WERI-Rb-1 (cell line): ENCODE results near the gene NCOA3.

ENCODE experiments used
- DNase-seq: peaks from one replicate; pipeline ENCODE4 v3.0.0-alpha.2; 2020
- H3K27ac ChIP-seq: fragments of 250-450 bp; sonication (Bioruptor Pico); 2 replicates; pipeline ENCODE4 v1.5.1; 2020; ENCODE audit warnings: mild to moderate bottlenecking, moderate library complexity
- H3K27me3 ChIP-seq: fragments of 250-450 bp; sonication (Bioruptor Pico); 2 replicates; pipeline ENCODE4 v1.5.1; 2021; ENCODE audit warnings: mild to moderate bottlenecking, low read depth, moderate library complexity; ENCODE audit not compliant: insufficient read depth, severe bottlenecking
- H3K36me3 ChIP-seq: fragments of 250-450 bp; sonication (Bioruptor Pico); 2 replicates; pipeline ENCODE4 v1.5.1; 2020; ENCODE audit warnings: mild to moderate bottlenecking, moderate library complexity
- H3K4me3 ChIP-seq: 2 replicates; pipeline ENCODE4 v1.5.1; 2011; ENCODE audit warnings: low read depth, mild to moderate bottlenecking, control low read depth, low read length
- H3K9me3 ChIP-seq: fragments of 250-450 bp; sonication (Bioruptor Pico); 2 replicates; pipeline ENCODE4 v1.5.1; 2021; ENCODE audit warnings: mild to moderate bottlenecking, moderate library complexity; ENCODE audit not compliant: severe bottlenecking
- TF ChIP-seq, protein P1 (sequence below): IDR thresholded peaks from 2 replicates; pipeline ENCODE4 v1.5.1; 2011; ENCODE audit warnings: low read depth, mild to moderate bottlenecking, control low read depth, inconsistent platforms, low read length

NCOA3 gene

DNA sequence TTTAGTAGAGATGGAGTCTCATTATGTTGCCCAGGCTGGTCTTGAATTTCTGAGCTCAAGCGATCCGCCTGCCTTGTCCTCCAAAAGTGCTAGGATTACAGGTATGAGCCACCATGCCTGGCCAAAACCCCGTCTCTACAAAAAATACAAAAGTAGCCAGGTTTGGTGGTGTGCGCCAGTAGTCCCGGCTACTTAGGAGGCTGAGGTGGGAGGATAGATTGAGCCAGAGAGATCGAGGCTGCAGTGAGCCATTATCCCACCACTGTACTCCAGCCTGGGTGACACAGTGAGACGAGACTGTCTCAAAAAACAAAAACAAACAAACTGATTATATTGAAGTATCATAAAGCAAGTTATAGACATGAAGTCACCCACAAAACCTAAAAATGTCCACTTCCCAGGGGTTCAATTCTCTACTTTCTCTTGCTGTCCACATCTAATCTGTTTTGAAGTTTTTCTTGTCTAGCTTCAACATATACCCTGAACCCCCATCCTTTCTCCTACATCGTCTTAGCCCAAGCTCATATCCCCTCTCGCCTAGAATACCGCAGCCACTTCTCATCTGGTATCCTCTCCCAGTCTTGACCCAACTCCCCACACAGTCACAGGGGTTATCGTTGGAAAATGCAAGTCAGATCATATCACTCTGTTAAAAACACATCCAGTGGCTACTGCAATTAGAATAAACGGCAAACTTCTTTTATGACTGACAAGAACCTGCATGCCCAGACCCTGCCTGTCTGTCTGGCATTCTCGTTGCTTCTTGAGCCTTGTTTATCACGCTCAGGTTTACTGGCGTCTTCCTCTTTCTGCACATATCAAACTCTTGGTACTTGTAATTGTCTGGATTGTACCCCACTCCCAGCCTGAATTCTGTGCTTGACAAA, 20.1 kb upstream of the NCOA3 start:
- Histone ChIP-seq H3K9me3 (no peaks in the 10 kb centered on the region), H3K27me3 (no peaks in the 10 kb centered on the region), H3K4me3 (no peak overlapping the region), H3K27ac (no peak overlapping the region), H3K36me3 (no peaks in the 10 kb centered on the region)
- TF ChIP-seq, protein P1, sequence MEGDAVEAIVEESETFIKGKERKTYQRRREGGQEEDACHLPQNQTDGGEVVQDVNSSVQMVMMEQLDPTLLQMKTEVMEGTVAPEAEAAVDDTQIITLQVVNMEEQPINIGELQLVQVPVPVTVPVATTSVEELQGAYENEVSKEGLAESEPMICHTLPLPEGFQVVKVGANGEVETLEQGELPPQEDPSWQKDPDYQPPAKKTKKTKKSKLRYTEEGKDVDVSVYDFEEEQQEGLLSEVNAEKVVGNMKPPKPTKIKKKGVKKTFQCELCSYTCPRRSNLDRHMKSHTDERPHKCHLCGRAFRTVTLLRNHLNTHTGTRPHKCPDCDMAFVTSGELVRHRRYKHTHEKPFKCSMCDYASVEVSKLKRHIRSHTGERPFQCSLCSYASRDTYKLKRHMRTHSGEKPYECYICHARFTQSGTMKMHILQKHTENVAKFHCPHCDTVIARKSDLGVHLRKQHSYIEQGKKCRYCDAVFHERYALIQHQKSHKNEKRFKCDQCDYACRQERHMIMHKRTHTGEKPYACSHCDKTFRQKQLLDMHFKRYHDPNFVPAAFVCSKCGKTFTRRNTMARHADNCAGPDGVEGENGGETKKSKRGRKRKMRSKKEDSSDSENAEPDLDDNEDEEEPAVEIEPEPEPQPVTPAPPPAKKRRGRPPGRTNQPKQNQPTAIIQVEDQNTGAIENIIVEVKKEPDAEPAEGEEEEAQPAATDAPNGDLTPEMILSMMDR, result no peak
- no peak for DNase-seq

DNA sequence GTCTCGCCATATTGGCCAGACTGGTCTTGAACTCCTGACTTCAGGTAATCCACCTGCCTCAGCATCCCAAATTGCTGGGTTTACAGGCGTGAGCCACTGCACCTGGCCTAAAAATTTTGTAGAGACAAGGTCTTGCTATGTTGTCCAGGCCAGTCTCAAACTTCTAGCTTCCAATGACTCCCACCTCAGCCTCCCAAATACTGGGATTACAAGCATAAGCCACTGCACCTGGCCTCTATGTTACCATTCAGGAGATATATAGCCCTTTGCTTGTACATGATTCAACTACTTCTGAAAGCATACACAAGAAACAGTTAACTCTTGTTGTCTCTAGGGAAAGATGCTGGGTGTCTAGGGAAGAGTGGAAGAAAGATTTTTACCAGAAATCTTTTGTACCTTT, 19.0 kb upstream of the NCOA3 start:
- Histone ChIP-seq H3K27ac (no peak overlapping the region), H3K36me3 (no peaks in the 10 kb centered on the region), H3K9me3 (no peaks in the 10 kb centered on the region), H3K27me3 (no peaks in the 10 kb centered on the region), H3K4me3 (no peak overlapping the region)
- no peak for DNase-seq
- TF ChIP-seq, protein P1, result no peak

DNA sequence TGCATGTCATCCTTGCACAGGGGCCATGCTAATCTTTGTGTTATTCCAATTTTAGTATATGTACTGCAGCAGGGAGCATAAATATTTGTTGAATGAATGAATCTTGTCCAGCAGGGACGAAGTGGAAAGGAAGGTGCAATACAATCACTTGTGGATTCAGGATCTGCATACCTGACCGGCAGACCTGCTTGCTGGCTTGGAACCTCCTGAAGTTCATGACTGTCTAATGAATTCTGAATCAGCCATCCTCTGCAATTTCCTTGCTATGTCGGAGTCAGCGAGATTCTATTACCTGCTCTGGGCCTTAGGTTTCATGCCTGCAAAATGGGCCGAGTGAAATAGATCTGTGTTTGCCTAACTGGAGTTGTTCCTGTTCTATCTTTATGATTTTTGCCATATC, 17.4 kb upstream of the NCOA3 start:
- Histone ChIP-seq H3K36me3 (no peaks in the 10 kb centered on the region), H3K4me3 (no peak overlapping the region), H3K27me3 (no peaks in the 10 kb centered on the region), H3K27ac (no peak overlapping the region), H3K9me3 (no peaks in the 10 kb centered on the region)
- DNase-seq, result no peak
- TF ChIP-seq, protein P1, result no peak

DNA sequence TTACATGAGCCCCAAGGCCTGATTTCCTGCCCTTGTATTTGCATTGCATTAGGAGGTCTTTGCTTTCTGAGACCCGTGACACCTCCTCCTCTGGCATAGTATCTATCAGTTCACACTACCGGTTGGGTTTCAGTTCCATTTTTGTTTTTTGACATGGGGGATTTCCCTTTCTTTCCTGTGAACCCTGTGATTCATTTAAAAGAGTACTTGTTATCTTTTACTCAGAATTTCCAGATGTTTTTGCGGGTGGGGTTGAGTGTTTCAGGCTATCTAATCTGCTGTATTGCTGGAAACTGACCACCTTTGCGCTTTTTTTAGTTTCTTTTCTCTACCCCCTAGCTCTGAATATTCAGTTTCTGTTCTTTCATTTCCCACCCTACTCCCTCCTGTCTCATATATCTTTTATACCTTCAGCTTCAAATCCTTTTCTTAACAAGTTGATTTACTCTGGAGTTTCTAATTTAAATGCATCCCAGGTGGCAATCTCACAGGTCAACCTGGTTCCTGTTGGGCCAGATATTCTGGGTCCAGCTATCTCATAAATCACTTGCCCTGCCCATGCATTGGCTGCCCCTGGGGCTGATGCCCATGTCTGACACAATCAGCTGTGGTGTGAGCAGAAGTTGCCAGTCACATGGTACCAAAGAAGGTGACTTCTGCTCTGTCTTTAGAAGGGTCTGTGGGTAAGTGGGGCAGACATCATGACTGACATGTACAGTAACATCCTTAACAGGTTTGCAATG, 14.3 kb upstream of the NCOA3 start:
- no peak for DNase-seq
- H3K27me3 ChIP-seq, result no peaks in the 10 kb centered on the region
- H3K4me3 ChIP-seq, result no peak overlapping the region
- H3K36me3 ChIP-seq, result no peaks in the 10 kb centered on the region
- no peak overlapping the region for H3K27ac ChIP-seq
- TF ChIP-seq, protein P1, result no peak
- H3K9me3 ChIP-seq, result no peaks in the 10 kb centered on the region

DNA sequence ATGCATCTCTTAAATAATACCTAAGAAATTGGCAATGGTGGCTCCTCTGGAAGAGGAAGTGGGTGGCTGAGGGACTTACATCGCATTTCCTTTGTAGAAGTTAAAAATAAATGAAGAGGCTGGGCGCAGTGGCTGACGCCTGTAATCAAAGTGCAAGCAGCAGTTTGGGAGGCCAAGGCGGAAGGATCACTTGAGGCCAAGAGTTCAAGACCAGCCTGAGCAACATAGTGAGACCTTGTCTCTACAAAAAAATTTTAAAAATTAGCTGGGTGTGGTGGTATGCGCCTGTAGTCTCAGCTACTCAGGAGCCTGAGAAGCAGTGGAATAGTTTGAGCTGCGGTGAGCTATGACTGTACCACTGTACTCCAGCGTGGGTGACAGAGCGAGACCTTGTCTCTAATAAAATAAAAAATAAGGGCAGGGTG, 12.2 kb upstream of the NCOA3 start:
- no peak for DNase-seq
- Histone ChIP-seq H3K27me3 (no peaks in the 10 kb centered on the region), H3K4me3 (no peak overlapping the region), H3K9me3 (no peaks in the 10 kb centered on the region), H3K36me3 (no peaks in the 10 kb centered on the region), H3K27ac (no peak overlapping the region)
- TF ChIP-seq, protein P1, result no peak
